GM19467 (cell line): ENCODE results near the gene RBMS3.

ENCODE experiments used
- ATAC-seq: cut with Tn5 transposase; IDR thresholded peaks from one replicate; pipeline ENCODE4 v1.9.1; 2021; ENCODE audit warnings: mild to moderate bottlenecking, moderate library complexity; ENCODE audit not compliant: unreplicated experiment

RBMS3 gene

GRCh38 chr3:29606416-29606815 lies 325.5 kb downstream of the RBMS3 start:
- no peak for ATAC-seq

- no peak for ATAC-seq
Observed at GRCh38 chr3:29608414-29609327, 327.8 kb downstream of the RBMS3 start.

GRCh38 chr3:29609328-29609811 lies 328.5 kb downstream of the RBMS3 start:
- ATAC-seq = no peak

DNA sequence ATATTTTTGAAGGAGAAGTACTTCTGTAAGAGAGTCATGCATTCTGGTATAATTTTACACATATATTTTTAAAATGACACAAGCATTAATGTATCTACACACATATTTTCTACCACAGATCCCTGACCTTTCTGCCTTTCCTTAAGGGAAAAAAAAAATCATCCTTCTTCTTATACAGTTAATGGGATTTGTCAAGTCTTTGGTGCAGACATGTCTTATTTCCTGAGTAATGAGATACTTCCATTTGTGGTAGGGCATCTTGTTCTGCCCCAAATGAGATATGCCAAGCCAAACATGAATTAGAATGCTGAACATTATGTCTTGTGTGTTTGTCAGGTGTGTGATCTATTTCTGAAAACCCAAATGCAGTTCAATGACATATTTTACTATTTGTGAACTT lies 329.9 kb downstream of the RBMS3 start:
- no peak for ATAC-seq

DNA sequence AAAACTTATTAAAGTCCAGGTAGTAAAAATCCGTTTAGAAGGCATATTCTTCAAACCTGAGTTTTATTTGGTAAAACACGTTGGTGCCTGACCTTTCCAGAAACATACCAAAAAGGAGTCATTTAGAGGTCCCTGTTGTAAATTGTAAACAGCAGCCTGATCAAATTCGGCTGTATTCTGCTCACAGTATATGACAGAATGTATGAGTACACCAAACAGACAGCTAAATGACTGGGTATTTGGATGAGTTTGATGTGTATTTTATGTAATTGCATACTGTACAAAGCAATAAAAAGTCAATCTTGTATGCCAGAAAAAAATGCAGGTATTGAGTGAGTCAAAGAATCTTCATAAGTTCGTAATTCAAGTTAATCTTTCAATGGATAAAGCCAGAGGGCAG lies 330.4 kb downstream of the RBMS3 start:
- no peak for ATAC-seq

DNA sequence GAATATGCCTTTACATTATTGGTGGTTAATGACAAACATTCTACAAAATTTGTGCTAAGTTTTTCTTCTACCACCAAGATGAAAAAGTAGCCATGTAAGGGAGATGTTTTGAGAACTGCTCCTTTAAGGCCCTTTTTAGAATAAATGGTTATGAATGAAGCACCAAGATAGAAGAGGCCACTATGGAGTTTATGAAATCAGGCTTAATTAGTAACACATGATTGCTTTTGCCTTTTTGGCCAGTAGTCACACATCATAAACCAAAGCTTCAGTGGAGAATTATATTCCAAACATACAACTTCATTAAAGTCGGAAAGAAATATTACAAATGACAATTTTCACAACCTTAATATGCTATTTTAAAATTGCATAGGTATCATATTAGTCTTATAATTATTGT lies 331.7 kb downstream of the RBMS3 start:
- ATAC-seq = no peak

- ATAC-seq = no peak
Observed at GRCh38 chr3:29614954-29615353, 334.1 kb downstream of the RBMS3 start.

DNA sequence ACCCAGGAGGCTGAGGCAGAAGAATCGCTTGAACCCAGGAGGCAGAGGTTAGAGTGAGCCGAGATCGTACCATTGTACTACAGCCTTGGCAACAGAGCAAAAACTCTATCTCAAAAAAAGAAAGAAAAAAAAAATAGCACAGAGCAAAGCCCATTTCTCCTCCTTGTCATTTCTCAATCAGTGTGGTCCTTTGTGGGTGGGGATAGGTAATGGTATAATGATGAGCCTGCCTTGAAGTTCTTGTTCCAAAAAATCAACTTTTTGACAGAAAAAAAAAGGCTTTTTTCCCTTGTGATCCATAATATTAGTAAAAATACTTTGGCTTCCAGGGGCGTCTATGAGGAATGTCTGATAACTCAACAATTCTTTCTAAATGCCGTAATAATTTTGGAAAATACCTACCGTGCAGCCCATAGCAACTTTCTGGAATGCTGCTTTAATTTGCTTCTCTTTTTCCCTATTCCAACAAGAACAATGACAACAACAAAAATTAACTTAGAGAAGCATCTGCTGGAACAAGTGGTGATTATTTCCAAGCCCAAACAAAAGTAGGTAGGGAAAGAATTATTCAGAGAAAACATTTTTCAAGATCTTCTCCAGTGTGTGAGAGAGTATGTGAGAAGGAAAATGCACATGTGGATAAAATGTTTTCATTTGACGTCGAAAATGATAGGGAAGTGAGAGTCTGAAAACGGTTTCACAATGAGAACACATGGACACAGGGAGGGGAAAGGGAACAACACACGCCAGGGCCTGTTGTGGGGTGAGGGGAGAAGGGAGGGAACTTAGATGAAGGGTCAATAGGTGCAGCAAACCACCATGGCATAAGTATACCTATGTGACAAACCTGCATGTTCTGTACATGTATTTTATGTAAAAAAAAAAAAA lies 337.8 kb downstream of the RBMS3 start:
- ATAC-seq = no peak

DNA sequence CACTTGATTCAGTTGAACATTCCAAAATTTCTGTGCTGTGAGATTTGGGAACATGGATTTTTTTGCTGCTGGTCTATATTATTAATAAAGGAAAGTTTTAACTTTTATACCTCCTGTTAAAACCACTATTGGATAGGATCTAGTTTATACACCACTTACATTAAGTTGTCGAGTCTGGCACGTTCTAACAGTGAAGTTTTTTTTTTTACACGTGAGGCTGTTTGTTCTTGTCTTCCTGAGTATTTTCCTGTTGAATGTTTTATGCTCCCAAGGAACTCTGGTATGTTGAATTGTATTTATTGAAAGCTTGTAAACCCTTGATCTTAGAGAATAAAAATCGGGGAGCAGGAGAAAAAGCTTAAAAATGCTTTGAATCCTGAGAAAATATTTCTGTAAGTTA lies 338.8 kb downstream of the RBMS3 start:
- no peak for ATAC-seq

DNA sequence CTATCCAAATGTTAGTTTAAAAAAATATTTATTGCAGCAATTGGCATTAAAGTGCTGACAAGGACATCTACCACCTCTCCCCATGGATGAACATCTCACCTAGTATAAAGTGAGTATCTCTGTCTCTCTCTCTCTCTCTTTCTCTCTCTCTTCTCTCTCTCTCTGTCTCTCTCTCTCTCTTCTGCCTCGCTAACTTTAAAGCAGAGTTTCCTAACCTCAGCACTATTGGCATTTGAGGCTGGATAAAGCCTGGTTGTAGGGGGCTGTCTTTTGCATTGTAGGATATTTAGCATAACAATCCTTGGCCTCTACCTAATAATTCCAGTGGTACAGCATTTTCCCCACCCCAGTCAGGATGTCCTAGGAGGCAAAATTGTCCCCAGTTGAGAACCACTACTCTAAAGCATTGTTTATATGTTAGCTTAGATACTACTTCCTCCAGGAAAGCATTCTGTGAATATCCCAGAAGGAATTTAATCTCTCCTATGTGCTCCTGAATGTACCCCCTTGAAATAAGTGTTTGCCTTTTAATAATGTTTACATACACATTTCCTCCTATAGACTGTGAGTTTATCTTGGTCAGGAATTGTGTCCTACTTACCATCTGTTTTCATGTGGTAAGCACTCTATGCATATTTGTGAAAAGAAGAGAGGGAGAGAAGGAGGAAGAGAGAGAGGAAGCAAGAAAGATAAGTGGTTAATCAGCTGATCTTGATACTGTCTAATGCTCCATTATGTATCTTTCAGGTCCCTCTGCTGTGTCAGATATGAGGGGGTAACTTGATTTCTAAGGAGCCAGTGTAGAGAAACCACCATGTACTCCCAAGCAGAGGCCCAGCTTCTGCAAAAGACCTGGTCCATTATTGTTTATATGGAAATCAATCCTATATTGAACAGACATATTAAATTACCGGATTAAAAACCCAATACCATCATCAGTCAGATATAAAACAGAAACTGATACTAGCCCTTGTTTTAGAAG lies 346.6 kb downstream of the RBMS3 start:
- ATAC-seq = no peak

GRCh38 chr3:29628795-29629194 lies 347.9 kb downstream of the RBMS3 start:
- ATAC-seq = no peak

DNA sequence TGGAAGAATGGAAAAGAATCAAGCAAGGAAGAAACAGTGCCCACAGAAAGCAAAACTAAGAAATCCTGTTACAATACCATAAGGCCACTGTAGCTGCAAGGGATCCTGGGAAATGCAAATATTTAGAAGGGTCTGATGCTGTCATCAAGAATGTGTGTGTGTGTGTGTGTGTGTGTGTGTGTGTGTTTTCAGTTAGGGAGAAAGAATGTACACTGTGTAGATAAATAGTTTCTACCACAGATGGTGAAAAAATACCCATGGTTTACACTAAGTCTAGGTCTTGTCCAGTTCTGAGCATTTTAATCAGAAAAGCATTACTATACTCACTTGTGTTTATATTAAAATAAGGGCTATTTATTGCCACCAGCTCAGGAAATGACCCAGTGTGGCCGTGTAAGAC lies 355.0 kb downstream of the RBMS3 start:
- ATAC-seq = no peak

- no peak for ATAC-seq
Observed at GRCh38 chr3:29637068-29637467, 356.2 kb downstream of the RBMS3 start.

DNA sequence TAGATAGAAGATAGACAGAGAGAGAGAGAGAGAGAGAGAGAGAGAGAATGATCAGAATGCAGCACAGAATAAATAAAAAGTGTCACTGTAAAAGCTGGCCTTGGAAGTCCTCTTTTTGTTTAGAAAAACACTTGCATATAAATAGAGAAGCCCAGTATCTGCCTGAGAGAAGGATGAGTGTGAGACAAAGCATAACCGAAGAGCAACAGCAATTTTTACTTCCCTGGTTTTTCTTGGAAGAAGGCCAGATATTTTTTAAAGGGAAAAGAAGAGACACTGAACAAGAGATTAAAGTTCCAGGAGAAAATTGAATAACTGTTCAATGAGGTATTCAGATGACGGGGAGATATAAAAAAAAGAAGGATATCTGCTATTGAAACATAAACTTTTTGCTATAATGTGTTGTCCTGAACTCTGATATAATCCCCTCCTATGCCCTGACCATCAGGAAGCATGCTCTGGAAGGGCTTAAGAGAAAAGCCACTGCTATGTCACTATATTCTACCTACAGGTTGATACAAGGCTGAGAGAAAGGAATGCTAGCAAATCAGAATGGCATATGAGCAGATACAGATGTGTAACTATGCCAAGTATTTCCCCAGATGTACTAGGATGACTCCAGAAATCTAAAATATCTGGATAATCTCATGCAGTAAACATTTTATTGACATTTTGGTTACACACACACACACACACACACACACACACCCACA lies 358.9 kb downstream of the RBMS3 start:
- no peak for ATAC-seq

- ATAC-seq = no peak
Observed at GRCh38 chr3:29642393-29643033, 361.6 kb downstream of the RBMS3 start.

GRCh38 chr3:29643034-29643425 lies 362.2 kb downstream of the RBMS3 start:
- no peak for ATAC-seq

GRCh38 chr3:29644261-29644660 lies 363.4 kb downstream of the RBMS3 start:
- ATAC-seq = no peak

GRCh38 chr3:29644956-29645636 lies 364.2 kb downstream of the RBMS3 start:
- ATAC-seq = no peak

- ATAC-seq = no peak
Observed at GRCh38 chr3:29646043-29646442, 365.2 kb downstream of the RBMS3 start.
